Esophagus muscularis mucosa (tissue), 4 donors: ENCODE measurements around the gene MYL6. TPM values are rescaled to one million over a fixed set of nuclear protein-coding genes. Genes with fewer than 3 reads are reported as not detected.

Source experiments
- DNase-seq: peaks from one replicate; pipeline ENCODE4 v3.0.0-alpha.2; 2017; ENCODE audit errors: extremely low spot score
- H3K27ac ChIP-seq, 4 donors: fragments of 200-600 bp; sonication (generic); replicated peaks in 1 of 4; 1 replicate in 3 of 4; 2 replicates in 1 of 4; pipeline ENCODE4 v1.5.1; 2016 to 2019; ENCODE audit warnings: mild to moderate bottlenecking in 1 of 4
- H3K27me3 ChIP-seq, 4 donors: fragments of 200-600 bp; sonication (generic); one replicate each; pipeline versions ENCODE4 v1.5.1 to v1.6.0; 2016 to 2019
- H3K36me3 ChIP-seq, 4 donors: fragments of 200-600 bp; sonication (generic); one replicate each; pipeline ENCODE4 v1.5.1; 2016 to 2019
- H3K4me1 ChIP-seq, 4 donors: fragments of 200-600 bp; sonication (generic); one replicate each; pipeline ENCODE4 v1.5.1; 2016 to 2019
- H3K4me3 ChIP-seq, 4 donors: fragments of 200-600 bp; sonication (generic); 1 replicate in 2 of 4; 2 replicates in 2 of 4; pipeline ENCODE4 v1.5.1; 2016 to 2019; ENCODE audit warnings: mild to moderate bottlenecking in 4 of 4, moderate library complexity in 1 of 4
- H3K9me3 ChIP-seq, 4 donors: fragments of 200-600 bp; sonication (generic); 1 replicate in 3 of 4; 2 replicates in 1 of 4; pipeline ENCODE4 v1.5.1; 2016 to 2019
- CTCF ChIP-seq, 3 experiments: fragments of 200-600 bp in 2 of 3; fragments of 450-650 bp in 1 of 3; sonication (generic) in 2 of 3; IDR thresholded peaks; one replicate each; pipeline ENCODE4 v1.5.1; 2017 to 2019; ENCODE audit warnings: antibody characterized with exemption in 3 of 3, mild to moderate bottlenecking in 2 of 3, moderate library complexity in 1 of 3
- EP300 ChIP-seq: sonication (generic); formaldehyde crosslinking; IDR thresholded peaks from one replicate; pipeline ENCODE4 v1.6.1; 2017; ENCODE audit warnings: antibody characterized with exemption
- POLR2A ChIP-seq: fragments of 450-650 bp; IDR thresholded peaks from one replicate; pipeline ENCODE4 v1.6.1; 2017; ENCODE audit warnings: antibody characterized with exemption, moderate library complexity, mild to moderate bottlenecking, low read depth
- POLR2AphosphoS5 ChIP-seq, 2 donors: sonication (generic); formaldehyde crosslinking; IDR thresholded peaks; one replicate each; pipeline ENCODE4 v1.6.1; 2017; ENCODE audit warnings: antibody characterized with exemption in 2 of 2
- WGBS: methylation state at CpG from one replicate; pipeline ENCODE4 v1.1.5; 2018; 5-methylcytosine and 5-hydroxymethylcytosine counted together
- intact Hi-C: fragments of 100-400 bp; cut with DNase I; formaldehyde crosslinking; loops from one replicate; pipeline ENCODE4 v1.15.1; 2023
- total RNA-seq, 4 donors: library from RNA; depleted of rRNA; stranded (reverse); fragments of >200 nt; gene quantifications; one replicate each; pipeline versions ENCODE4 v1.1.0 to v1.2.1, GENCODE V29; 2016

Gene MYL6
- total RNA-seq, 4 donors from 2014 or later: 5,145 to 8,531 (median 5,986) TPM

GRCh38 chr12:56161690-56162351 lies 3.7 kb downstream of the MYL6 start:
- Histone ChIP-seq H3K36me3 (peaks cover 47 to 76% (median 74%) of the 10 kb centered on the region in 4 donors), H3K27me3 (no peaks in the 10 kb centered on the region), H3K9me3 (no peaks in the 10 kb centered on the region), H3K4me3 (peak overlapping the region; percentile 66 to 98 (median 86)), H3K4me1 (peaks cover 31 to 68% (median 66%) of the 10 kb centered on the region in 4 donors), H3K27ac (peak overlapping the region; percentile 93 to 98 (median 96))
- 60% methylated on average over 10 of the region's 10 CpGs for WGBS
- no peak for DNase-seq
- intact Hi-C loops: no loop called here
- TF ChIP-seq CTCF (IDR thresholded peaks at IDR 0.05) (no peak), POLR2AphosphoS5 (IDR thresholded peaks at IDR 0.05) (peak; percentile 65 to 66)

GRCh38 chr12:56162468-56163290 lies 4.5 kb downstream of the MYL6 start:
- peaks cover 55 to 84% (median 83%) of the 10 kb centered on the region in 4 donors for H3K36me3 ChIP-seq

GRCh38 chr12:56163533-56164344 lies 5.6 kb downstream of the MYL6 start:
- DNase-seq: no peak
- H3K4me1 ChIP-seq: peaks cover 25 to 59% (median 57%) of the 10 kb centered on the region in 4 donors
- peaks cover 60 to 95% (median 94%) of the 10 kb centered on the region in 4 donors for H3K36me3 ChIP-seq
- H3K9me3 ChIP-seq: no peaks in the 10 kb centered on the region
- 50% methylated on average over 11 of the region's 11 CpGs for WGBS
- H3K4me3 ChIP-seq: peak overlapping the region in 1 of 4 donors; percentile 0
- intact Hi-C loops: loop anchor here (2.0 kb wide), 1 partner anchor 21 kb away; no protein-coding TSS in a partner anchor
- TF ChIP-seq EP300 (no peak), POLR2AphosphoS5 (IDR thresholded peaks at IDR 0.05) (peak in 1 of 2 donors; percentile 11)
- no peaks in the 10 kb centered on the region for H3K27me3 ChIP-seq
- peak overlapping the region; percentile 93 to 98 (median 96) for H3K27ac ChIP-seq

More at GRCh38 chr12:56162468-56163290, 4.5 kb downstream of the MYL6 start:
- WGBS: 34% methylated on average over 11 of the region's 11 CpGs
- Histone ChIP-seq H3K9me3 (no peaks in the 10 kb centered on the region), H3K27me3 (no peaks in the 10 kb centered on the region), H3K27ac (peak overlapping the region; percentile 93 to 98 (median 96)), H3K4me3 (peak overlapping the region in 3 of 4 donors; percentile 66 to 94 (median 77)), H3K4me1 (peaks cover 25 to 59% (median 57%) of the 10 kb centered on the region in 4 donors)
- no peak for DNase-seq
- intact Hi-C loops: no loop called here
- TF ChIP-seq EP300: no peak
- peak; percentile 20 to 40 for TF ChIP-seq POLR2AphosphoS5 (IDR thresholded peaks at IDR 0.05)
- no peak for TF ChIP-seq CTCF (IDR thresholded peaks at IDR 0.05)
- TF ChIP-seq POLR2A: no peak

GRCh38 chr12:56164345-56164729 lies 6.2 kb downstream of the MYL6 start:
- no peak for DNase-seq
- no peak for TF ChIP-seq EP300
- peak in 1 of 2 donors; percentile 50 for TF ChIP-seq POLR2AphosphoS5 (IDR thresholded peaks at IDR 0.05)
- Histone ChIP-seq H3K27ac (peak overlapping the region; percentile 93 to 98 (median 96)), H3K27me3 (no peaks in the 10 kb centered on the region), H3K4me3 (no peak overlapping the region), H3K4me1 (peaks cover 25 to 59% (median 56%) of the 10 kb centered on the region in 4 donors), H3K36me3 (peaks cover 65 to 100% (median 99%) of the 10 kb centered on the region in 4 donors), H3K9me3 (no peaks in the 10 kb centered on the region)
- intact Hi-C loops: loop anchor here (2.0 kb wide), 1 partner anchor 20 kb away; no protein-coding TSS in a partner anchor
- WGBS: 84% methylated on average over 17 of the region's 17 CpGs

GRCh38 chr12:56165369-56165768 lies 7.2 kb downstream of the MYL6 start:
- no peaks in the 10 kb centered on the region for H3K9me3 ChIP-seq
- no peak overlapping the region for H3K4me3 ChIP-seq
- intact Hi-C loops: loop anchor here (2.0 kb wide), 1 partner anchor 19 kb away; no protein-coding TSS in a partner anchor
- no peak for DNase-seq
- H3K36me3 ChIP-seq: peaks cover 64 to 100% (median 99%) of the 10 kb centered on the region in 4 donors
- H3K27ac ChIP-seq: peak overlapping the region; percentile 36 to 97 (median 76)
- no peaks in the 10 kb centered on the region for H3K27me3 ChIP-seq
- H3K4me1 ChIP-seq: peaks cover 17 to 49% (median 45%) of the 10 kb centered on the region in 4 donors
- WGBS: no CpG with 5 or more reads among the region's 4 CpGs
- TF ChIP-seq POLR2A (no peak), EP300 (no peak), CTCF (IDR thresholded peaks at IDR 0.05) (no peak), POLR2AphosphoS5 (IDR thresholded peaks at IDR 0.05) (no peak)
